ENCODE results near the gene VMP1.
A peak's percentile ranks its signal among the peaks of the same experiment; 100 is the strongest.
"Not testable (repeated sequence)": the region's sequence is repeated elsewhere in the genome, so short reads cannot be mapped to it uniquely, and the experiment has no call there.

Gene VMP1

DNA sequence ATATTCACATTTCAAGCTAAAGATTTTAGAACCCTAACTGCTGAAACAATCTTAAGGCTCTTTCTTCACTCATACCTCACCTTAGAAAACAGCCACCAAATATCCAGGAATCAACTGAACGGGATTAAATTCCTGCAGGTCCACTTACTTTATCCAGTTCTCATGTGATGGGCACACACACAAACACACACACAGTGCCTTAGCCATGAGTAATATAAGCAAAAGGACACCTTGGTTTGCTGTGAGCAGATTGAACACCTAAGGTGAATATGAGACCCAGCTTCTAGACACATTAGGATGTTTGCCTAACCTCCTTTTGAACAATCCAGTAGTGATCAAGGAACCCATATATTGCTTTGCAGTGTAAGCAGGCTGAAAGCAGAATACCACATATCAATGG, 103.8 kb downstream of the VMP1 start:
- DNase-seq (ENCODE audit: low read depth), result no peak

DNA sequence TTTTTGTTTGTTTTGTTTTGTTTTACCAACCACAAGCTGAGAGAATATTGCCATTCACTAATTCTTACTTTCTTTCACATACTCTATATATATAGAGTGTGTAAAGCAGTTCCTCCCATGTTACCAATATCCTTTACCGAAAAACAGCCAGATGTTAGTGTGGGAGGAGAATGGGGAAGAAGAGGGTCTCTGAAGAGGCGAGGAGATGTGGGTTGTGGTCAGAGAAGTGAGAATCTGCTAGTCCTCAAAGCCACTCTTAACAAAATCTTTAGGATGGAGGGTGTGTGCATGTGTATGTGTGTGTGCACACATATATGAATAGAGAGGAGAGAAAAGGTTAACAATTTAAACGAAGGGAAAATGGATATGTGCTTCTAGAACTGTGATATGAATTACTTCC, 104.7 kb downstream of the VMP1 start:
- no peak for DNase-seq (ENCODE audit: low read depth)

DNA sequence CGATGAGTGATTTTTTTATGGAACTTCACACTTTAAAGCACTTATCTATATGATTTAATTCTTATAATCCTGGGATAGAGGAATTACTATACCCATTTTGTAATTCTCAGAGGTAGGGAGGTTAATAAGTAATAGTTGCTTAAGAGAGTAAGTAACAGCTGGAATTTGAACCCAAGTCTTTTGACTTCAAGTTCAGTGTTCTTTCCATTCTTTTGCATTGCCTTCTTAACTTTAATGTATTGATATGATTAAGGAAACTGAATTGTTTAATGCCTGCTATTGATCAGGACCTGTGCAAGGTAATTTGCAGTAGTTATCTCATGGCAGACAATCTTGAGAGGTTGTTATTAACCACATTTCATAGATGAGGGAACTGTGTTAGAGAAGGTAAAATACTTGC, 106.8 kb downstream of the VMP1 start:
- no peak for DNase-seq (ENCODE audit: low read depth)

DNA sequence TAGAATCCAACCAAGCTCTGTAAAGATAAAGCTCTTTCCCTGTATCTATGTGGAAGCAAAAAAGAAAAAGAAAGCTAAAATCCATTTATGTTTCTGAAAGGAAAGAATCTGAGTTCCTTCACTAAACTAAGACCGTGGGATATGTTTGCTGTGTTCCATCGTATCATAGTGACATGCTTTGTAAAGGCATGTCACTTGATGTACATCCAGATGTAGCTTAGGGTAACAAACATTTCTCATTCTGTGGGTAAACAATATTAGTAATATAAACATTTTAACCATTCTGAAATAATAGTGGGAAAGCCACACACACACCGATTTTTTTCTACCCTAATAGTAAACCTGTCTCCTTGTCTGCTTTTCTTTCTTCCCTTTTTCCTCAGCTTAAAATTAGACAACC, 107.2 kb downstream of the VMP1 start:
- no peak for DNase-seq (ENCODE audit: low read depth)

DNA sequence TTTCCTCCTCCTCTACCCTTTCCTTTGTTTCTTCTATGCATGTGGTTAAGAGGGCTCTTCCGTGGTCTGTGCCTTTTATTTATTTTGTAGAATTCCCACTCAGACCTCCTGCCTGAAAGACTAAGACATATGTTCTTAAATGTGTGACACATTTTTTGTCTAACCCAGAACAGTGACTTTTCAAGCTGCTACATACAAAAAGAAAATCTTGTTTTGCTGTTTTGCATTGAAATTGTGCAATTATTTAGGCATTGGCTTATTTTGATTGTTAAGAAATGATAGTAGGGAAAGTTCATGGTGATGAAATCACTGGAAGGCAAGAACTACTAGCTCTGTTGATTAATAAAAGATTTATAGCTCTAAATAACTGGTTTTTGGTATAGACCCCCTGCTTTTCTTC, 108.5 kb downstream of the VMP1 start:
- DNase-seq (ENCODE audit: low read depth), result no peak

DNA sequence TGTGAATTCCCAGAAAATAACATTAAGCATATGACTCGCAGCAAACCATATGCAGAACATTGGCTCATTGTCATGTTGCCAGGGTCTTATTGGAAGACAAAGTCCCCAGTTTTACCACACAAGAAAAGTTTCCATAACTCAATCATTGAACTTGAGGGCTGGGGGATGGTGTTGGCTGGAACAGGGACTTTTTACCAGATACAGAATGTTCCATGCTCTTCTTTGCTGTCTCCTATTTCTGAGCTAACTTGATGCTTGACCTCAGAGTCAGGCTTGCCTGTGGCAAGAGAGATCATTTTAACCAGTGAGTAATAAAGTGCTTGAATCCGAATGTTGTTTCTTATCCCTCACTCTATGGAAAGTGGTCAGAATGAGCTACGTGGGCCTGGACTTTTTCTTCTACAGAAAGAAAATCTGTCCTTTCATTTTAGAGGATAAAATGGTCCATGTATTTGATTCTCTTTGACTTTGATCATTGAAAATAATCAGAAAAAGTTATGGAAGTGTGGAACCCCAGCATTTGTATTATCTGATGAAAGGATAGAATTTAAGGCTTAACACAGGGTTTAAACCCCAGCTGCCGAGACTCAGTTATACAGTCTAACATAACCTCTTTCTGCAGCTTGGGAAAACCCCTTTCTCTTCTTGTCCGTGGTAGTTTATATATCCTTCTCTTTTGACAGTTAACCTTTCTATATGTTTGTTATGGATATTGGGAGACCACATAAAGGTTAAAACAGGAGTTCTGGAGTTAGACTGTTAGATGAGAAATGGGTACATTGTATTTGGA, 118.3 kb downstream of the VMP1 start:
- DNase-seq (ENCODE audit: low read depth), result no peak

DNA sequence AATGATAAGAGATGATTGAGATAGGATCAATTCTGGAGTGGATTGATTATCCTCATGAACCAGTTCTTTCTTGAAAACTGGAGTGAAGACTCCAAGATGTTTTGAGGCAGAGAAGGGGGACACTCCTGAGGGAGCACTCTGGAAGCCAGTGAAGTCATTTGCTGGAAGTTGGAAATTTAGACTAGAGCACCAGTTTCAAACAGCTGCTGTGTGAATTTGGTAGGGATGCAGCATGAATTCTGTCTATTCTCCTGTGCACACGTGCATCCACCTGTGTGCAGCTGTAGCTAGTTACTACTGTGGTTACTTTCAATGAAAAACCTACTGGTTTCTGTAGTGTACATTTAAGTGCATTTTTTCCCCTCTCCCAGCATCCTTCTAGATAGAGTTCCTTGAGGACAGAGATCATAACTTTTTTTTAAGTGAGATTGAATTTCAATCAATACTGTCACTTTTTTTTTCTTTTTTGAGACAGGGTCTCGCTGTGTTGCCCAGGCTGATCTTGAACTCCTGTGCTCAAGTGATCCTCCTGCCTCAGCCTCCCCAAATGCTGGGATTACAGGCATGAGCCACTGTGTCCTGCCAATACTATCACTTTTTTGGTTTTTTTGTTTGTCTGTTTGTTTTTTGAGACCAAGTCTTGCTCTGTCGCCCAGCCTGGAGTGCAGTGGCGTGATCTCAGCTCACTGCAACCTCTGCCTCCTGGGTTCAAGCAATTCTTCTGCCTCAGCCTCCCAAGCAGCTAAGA, 119.4 kb downstream of the VMP1 start:
- DNase-seq (ENCODE audit: low read depth), result no peak

DNA sequence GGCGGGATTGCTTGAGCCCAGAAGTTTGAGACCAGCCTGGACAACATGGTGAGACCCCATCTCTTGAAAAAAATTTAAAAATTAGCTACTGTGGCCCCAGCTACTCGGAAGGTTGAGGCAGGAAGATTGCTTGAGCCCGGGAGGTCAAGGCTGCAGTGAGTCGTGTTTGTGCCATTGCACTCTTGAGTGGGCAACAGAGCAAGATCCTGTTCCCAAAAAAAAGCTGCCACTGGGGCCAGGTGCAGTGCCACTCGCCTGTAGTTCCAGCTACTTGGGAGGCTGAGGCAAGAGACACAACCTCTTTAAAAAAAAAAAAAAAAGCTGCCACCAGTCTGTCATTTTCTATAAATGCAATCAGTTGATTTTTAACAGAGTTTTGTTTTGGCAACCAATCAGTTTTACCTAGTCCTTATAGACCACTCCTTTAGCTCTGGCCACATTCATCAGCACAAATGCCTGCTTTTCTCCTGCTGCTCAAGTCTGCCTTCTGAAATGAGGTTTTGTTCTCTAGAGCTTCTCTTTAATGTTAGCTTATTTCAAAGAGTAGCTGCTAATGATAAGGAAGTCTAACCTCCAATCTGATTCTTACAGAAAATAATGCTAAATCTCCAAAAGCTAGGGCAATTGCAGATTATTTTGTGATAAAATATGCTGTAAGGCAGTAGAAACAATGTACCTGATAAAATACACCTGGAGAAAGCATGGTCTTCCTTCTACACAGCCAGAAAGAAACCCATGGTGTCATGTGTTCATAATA, 120.4 kb downstream of the VMP1 start:
- no peak for DNase-seq (ENCODE audit: low read depth)

DNA sequence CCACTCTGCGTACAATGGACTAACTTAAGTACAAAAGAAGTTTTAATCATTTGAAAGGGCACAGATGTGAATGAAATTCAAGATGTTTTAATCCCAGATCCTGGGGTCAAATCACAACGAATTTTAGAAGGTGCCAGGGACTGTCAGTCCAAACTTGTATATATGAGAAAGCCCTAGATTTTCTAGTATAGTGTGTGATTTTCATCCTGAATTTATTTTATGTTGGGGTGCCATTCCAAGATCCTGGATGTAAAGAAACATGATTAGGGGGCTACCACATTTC, 121.0 kb downstream of the VMP1 start:
- no peak for DNase-seq (ENCODE audit: low read depth)

DNA sequence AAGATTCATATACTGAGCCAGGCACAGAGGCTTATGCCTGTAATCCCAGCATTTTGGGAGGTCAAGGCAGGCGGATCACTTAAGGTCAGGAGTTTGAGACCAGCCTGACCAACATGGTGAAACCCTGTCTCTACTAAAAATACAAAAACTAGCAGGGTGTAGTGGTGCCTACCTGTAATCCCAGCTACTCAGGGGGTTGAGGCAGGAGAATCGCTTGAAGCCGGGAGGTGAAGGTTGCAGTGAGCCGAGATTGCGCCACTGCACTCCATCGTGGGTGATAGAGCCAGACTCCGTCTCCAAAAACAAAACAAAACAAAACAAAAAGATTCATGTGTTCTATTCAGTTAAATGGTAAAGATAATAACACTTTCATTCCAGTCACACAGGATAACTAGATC, 121.4 kb downstream of the VMP1 start:
- not testable (repeated sequence) for DNase-seq (ENCODE audit: low read depth)

DNA sequence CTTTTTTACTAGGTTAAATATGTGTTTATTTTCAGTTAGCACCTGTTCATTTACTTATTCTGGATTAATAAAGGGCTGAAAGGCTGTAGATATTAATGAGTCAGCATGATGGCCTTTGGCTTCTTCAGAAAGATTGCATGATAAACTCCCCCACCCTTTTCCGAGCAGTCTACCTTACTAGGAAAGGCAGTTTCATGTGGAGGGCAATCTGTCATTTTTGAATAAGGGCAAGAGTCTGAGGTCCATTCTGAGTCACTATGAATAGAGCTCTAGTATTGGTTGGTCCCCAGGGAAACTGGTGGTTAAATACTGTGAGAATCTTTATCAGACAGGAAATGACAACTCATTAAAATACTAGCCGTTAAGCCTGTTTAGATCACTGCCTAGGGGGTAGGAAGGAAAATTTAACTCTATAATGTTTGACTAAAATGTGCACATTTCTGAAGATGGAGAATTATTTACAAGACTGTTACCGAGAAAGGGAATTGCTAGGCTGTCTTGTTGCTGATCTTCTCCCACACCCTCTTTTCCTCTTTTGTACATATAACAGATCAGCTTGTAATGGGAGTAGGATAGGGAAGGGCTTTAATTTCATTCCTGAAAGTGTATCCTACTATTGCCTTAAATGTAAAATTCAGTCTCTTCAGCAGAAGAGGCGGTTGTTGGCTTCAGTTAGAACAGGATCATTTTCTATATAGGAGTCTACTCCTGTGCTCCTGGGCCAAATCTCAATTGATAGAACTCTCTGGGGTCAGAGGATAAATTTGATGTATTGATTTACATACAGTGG, 122.0 kb downstream of the VMP1 start:
- peak; percentile 61 for DNase-seq (ENCODE audit: low read depth)

DNA sequence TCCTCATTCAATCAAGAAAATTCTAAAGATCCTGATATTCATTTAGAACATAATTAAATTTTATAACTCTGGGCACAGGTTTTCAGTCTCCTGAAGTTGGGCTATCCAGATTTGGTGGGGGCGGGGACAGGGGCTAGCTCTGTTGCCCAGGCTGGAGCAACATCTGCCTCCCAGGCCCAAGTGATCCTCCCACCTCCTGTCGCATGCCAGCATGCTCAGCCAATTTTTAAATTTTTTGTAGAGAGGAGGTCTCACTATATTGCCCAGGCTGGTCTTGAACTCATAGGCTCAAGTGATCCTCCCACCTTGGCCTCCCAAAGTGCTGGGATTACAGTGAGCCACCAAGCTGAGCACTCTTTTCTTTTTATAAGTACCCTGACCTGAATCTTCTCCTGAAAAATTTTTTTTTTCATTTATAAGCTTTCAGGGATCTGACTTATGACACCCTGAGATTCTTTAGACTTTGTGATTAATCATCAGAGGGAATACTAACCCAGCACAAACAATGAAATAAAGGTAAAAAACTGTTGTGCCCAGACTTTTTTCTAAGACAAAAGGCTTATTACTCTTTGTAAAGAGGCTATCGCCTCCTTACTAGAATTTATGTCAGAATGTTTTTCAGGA, 122.7 kb downstream of the VMP1 start:
- no peak for DNase-seq (ENCODE audit: low read depth)

DNA sequence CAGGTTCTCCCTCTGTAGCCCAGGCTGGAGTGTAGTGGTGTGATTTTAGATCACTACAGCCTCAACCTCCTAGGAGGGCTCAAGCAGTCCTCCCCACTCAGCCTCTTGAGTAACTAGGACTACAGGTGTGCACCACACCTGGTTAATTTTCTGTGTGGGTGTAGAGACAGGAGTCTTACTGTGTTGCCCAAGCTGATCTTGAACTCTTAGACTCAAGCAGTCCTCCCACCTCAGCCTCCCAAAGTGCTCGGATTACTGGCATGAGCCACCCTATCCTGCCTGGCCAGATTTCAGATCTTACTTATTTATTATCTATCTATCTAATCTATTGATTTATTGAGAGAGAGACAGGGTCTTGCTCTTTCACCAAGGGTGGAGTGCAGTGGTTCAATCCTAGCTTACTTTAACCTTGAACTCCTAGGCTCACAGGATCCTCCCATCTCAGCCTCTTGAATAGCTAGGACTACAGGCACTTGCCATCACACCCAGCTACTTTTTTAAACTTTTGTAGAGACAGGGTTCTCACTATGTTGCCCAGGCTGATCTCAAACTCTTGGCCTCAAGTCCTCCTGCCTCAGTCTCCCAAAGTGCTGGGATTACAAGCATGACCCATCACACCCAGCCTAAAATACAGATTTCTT, 123.5 kb downstream of the VMP1 start:
- DNase-seq (ENCODE audit: low read depth), result no peak

DNA sequence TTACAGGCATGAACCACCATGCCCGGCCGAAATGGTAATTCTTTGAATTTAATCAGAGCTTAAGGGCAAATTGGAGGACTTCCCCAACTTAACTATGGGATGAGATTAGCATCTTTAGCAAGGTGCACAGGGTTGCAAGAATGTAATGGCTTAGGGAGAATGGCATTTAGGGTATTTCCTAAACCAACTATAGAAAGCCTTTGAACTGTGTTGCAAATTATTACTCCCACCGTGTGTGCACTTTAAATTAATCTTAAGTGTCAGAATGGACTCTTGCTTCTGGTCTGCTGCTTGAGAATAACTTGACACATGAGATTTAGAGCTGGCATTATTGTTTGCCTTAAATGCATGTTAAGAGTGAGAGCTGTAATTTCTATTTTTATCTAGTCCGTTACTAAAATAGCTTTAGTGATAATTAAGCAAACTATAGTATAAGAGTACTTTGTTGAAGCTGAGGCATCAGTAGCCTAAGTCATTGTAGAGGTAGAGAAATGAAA, 125.5 kb downstream of the VMP1 start:
- DNase-seq (ENCODE audit: low read depth), result no peak

DNA sequence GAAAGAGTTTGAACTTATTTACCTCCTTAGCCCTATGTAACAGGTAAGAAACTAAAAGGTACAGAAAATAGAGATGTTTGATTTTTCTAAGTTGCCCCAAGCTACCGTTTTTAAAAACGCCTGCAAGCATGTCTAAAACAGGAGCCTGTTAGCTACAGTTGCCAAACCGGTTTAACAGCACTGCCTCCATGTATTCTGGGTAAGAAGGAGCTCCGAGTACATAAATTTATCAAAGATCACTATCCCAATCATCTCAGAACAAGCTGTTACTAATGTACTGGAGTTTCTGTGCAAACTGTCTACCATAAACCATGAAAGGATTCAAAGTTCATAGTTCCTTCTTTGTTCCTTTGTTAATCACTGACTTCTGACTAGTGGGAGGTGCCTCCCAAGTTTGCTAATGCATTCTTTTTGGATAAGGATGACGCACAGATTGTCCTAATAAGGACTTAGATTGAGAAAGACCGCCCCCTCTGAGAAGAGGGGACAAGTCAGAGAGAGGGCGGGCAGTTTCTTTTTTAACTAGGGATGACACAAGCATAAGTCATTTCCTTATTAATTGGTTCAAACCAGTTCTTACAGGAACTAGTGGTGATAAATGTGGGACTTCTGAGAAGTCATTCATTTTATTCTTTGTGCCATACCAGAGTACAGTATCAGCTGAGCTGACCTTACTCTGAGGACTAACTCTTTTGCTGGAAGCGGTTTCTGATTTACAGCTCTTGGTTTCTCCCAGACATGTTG, 130.0 kb downstream of the VMP1 start:
- peak; percentile 75 for DNase-seq (ENCODE audit: low read depth)

DNA sequence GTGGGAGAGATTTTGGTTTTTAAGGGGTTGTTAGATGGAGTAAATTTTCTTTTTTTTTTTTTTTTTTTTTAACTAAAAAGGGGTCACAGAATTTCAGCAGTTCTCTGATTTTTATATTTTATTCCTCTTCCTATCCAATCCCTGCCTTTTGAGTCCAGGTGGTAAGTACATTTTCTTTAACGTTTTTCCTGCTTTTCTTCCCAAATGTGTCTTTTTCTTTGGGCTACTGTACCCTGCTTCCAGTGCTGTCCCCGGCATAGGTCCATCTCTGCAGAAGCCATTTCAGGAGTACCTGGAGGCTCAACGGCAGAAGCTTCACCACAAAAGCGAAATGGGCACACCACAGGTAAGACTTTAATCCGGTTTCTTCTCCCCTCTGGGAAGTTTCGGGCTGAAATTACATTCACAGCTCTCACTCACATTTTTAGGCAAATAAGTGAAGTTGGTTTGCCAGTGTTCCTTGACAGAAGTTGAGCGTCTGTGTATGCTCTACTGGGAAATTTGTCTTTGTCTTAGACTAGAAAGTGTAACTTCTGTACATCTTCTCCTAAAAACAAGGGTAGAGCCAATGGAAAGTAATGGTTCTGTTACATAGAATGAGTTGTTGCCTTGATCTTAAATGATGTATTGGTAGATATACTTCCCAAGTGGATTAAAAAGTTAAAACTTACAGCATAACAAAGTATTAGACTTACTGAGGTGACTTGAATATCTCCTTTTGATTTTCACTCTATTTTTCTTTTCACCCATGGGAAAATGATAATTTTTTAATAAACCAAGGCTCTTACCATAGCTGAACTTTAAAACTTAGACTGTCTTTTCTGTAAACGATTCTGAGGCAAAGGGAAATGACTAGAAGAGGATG, 130.8 kb downstream of the VMP1 start:
- no peak for DNase-seq (ENCODE audit: low read depth)

DNA sequence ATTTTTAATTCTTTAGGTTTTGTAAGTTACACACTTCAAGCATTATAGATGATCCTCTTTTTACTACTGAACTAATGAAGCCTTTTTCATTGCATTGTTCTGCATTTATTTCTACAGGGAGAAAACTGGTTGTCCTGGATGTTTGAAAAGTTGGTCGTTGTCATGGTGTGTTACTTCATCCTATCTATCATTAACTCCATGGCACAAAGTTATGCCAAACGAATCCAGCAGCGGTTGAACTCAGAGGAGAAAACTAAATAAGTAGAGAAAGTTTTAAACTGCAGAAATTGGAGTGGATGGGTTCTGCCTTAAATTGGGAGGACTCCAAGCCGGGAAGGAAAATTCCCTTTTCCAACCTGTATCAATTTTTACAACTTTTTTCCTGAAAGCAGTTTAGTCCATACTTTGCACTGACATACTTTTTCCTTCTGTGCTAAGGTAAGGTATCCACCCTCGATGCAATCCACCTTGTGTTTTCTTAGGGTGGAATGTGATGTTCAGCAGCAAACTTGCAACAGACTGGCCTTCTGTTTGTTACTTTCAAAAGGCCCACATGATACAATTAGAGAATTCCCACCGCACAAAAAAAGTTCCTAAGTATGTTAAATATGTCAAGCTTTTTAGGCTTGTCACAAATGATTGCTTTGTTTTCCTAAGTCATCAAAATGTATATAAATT, 132.3 kb downstream of the VMP1 start:
- no peak for DNase-seq (ENCODE audit: low read depth)

DNA sequence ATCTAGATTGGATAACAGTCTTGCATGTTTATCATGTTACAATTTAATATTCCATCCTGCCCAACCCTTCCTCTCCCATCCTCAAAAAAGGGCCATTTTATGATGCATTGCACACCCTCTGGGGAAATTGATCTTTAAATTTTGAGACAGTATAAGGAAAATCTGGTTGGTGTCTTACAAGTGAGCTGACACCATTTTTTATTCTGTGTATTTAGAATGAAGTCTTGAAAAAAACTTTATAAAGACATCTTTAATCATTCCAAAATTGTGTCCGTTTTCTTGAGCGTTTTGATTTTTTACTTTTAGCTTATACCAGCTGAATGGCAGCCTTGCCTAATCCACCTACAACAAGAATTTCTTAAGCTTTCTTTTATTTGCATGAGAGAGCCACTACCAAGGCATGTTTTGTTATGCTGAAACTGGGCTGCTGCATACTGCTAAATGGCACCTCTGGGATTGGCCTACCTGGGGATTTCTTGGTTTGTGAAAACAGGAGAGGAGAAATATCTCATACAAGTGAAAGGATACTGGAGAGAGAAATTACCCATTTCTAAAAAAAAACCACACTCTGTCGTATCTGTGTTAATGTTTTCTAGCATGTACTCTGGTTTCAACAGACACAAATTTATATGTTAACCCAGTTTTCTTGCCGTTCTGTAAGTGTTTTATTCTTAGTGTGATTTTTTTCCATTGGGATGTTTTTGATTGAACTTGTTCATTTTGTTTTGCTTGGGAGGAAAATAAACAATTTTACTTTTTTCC, 133.1 kb downstream of the VMP1 start:
- DNase-seq (ENCODE audit: low read depth), result no peak
